Measurements from ENCODE around the gene ITPA.

Gene ITPA

GRCh38 chr20:3248167-3248992 lies 39.1 kb downstream of the ITPA start:
- no peak for DNase-seq

DNA sequence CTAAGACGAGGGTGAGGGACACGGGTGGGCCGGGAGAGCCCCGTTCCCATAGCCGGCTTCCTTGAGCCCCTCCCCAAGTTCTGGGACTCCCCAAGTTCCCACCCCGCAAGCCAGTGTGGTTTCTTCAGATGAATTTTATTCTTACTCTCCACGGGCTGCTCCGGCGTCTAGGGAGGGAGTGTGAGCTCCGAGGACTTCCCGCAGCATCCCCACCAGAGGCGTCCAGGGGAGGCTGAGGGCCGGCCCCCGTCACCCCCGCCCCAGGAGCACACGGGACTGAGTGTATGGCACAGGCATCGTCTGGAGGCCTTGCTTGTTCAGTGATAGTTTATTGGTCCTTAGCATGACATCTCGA lies 39.7 kb downstream of the ITPA start:
- DNase-seq, result no peak

- no peak for DNase-seq
Measured at GRCh38 chr20:3250091-3250504, 40.8 kb downstream of the ITPA start.

- DNase-seq, result no peak
Measured at GRCh38 chr20:3251806-3252205, 42.5 kb downstream of the ITPA start.

GRCh38 chr20:3255728-3256127 lies 46.4 kb downstream of the ITPA start:
- no peak for DNase-seq

DNA sequence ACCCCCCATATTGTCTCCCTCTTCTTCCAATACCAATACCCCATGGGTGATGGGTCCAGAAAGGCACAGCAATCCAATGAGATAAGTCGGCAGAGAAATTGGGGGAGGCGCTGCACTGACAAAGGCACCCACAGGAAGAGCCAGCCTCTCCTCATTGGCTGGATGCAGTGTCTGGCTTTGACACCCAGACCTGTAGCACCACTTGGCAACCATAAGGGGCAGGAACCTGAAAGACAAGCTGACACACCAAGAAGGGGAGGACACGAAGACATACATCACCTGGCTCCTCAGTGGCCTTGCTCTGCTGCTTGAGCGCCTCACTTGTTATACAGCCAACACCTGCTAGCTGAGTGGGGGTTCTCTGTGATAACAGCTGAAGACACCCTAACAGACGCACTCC lies 49.1 kb downstream of the ITPA start:
- no peak for DNase-seq

DNA sequence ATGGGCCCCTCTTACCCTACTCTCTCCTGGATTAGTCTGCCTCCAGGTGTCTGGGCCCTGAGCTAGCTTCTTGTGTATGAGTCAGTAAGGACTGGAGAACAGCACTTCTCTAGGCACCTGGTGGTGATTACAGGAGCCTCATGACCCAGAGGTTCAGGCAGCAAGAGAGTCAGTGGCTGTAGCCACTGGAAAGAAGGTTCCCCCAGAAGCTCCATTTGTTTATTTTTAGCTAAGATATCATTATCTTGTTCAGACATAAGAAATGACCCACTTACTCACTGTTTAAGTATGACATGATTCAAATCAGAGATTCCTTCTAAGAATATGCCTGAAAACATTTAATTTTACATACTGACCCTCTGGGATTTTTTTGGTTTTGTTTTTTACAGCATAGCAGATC lies 53.3 kb downstream of the ITPA start:
- DNase-seq, result no peak

- DNase-seq, result no peak
Measured at GRCh38 chr20:3270051-3270450, 60.8 kb downstream of the ITPA start.

DNA sequence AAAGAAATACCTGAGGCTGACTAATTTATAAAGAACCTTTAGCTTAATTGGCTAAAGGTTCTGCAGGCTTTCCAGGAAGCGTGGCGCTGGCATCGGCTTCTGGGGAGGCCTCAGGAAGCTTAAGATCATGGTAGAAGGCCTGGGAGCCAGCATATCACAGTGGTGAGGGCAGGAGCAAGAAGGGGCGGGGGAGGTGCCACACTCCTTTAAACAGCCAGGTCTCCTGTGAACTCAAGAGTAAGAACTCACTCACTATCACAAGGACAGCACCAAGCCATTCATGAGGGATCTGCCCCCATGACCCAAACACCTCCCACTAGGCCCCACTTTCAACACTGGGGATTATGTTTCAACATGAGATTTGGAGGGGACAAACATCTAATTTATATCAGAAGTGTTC lies 64.1 kb downstream of the ITPA start:
- no peak for DNase-seq

All from NCI-H446 (cell line).